Panc1 (cell line): ENCODE data around the gene TRMT61A. TPM values are rescaled to one million over a fixed set of nuclear protein-coding genes. Genes with fewer than 3 reads are reported as not detected.

Experiments
- ATAC-seq: fragments of 200-7000 bp; cut with Tn5 transposase; 2 replicates; pipeline ENCODE4 v1.9.1; 2020; ENCODE audit warnings: mild to moderate bottlenecking, moderate library complexity
- BruUV-seq: library from RNA; stranded (reverse); fragments of 400-500 nt; replicated peaks from 2 replicates; lab custom pipeline; 2021; lab: Mats Ljungman, UMichigan
- CTCF ChIA-PET: fragments of 300-600 bp; sonication (Branson Sonifier 250); formaldehyde crosslinking; loops from one replicate; lab custom pipeline; 2022; ENCODE audit warnings: antibody characterized with exemption; lab: Charles Lee
- POLR2A ChIA-PET: fragments of 300-600 bp; sonication (Branson Sonifier 250); formaldehyde crosslinking; loops from one replicate; lab custom pipeline; 2022; ENCODE audit warnings: antibody characterized with exemption; lab: Charles Lee
- DNase-seq: peaks from one replicate; pipeline ENCODE4 v3.0.0-alpha.2; 2010; ENCODE audit warnings: low read depth, low spot score
- H3K27ac ChIP-seq: 2 replicates; pipeline ENCODE4 v1.5.1; 2011; ENCODE audit warnings: mild to moderate bottlenecking, low read length, inconsistent platforms
- H3K27me3 ChIP-seq: fragments of 200-500 bp; sonication (Bioruptor generic); 2 replicates; pipeline ENCODE4 v1.6.0; 2014; ENCODE audit warnings: low read length, inconsistent platforms; ENCODE audit not compliant: control insufficient read depth, insufficient read depth
- H3K36me3 ChIP-seq: fragments of 200-500 bp; sonication (Bioruptor generic); 2 replicates; pipeline ENCODE4 v1.5.1; 2014; ENCODE audit warnings: inconsistent platforms, mild to moderate bottlenecking, low read length, moderate library complexity; ENCODE audit not compliant: control insufficient read depth, insufficient read depth
- H3K4me1 ChIP-seq: 2 replicates; pipeline ENCODE4 v1.5.1; 2011; ENCODE audit warnings: inconsistent platforms, mild to moderate bottlenecking, low read length, moderate library complexity; ENCODE audit not compliant: control insufficient read depth, insufficient read depth
- H3K4me3 ChIP-seq, 2 experiments: 2 replicates each; pipeline ENCODE4 v1.5.1; 2011 to 2012; ENCODE audit warnings: low read depth in 2 of 2, low read length in 2 of 2, mild to moderate bottlenecking in 2 of 2, inconsistent platforms in 1 of 2, moderate library complexity in 1 of 2
- H3K9me3 ChIP-seq: fragments of 200-500 bp; sonication (Bioruptor generic); 2 replicates; pipeline ENCODE4 v1.5.1; 2014; ENCODE audit warnings: low read depth, mild to moderate bottlenecking, inconsistent platforms, low read length, moderate library complexity; ENCODE audit not compliant: control insufficient read depth, insufficient read depth
- CTCF ChIP-seq: fragments of 450-650 bp; IDR thresholded peaks from 2 replicates; pipeline ENCODE4 v1.5.1; 2017; ENCODE audit warnings: mild to moderate bottlenecking
- POLR2AphosphoS5 ChIP-seq: IDR thresholded peaks from 2 replicates; pipeline ENCODE4 v1.6.1; 2012; ENCODE audit warnings: mild to moderate bottlenecking, low read depth, low read length, moderate library complexity
- SIN3A ChIP-seq: IDR thresholded peaks from 2 replicates; pipeline ENCODE4 v1.6.1; 2012; ENCODE audit warnings: low read depth, mild to moderate bottlenecking, low read length, moderate library complexity, borderline replicate concordance; ENCODE audit not compliant: insufficient read depth
- TCF7L2 ChIP-seq: IDR thresholded peaks from 2 replicates; pipeline ENCODE4 v1.6.1; 2011; ENCODE audit warnings: mild to moderate bottlenecking, low read depth, low read length, inconsistent platforms
- in situ Hi-C: cut with HindIII; loops from 2 replicates; pipeline ENCODE4 v1.10.0; 2016; ENCODE audit warnings: low sequenced_read_pairs, low pct_unique_long_range_greater_than_20kb
- intact Hi-C: fragments of 100-400 bp; cut with micrococcal nuclease; formaldehyde crosslinking; loops from one replicate; pipeline ENCODE4 v1.10.0; 2022; ENCODE audit not compliant: unreplicated experiment
- total RNA-seq: library from RNA; stranded (reverse); gene quantifications from one replicate; pipeline ENCODE4 v1.2.1, GENCODE V29; 2021; ENCODE audit not compliant: unreplicated experiment
- TF ChIP-seq, protein P1 (sequence below), 2 experiments: IDR thresholded peaks; 2 replicates each; pipeline ENCODE4 v1.6.1; 2011 to 2012; ENCODE audit warnings: low read depth in 2 of 2, control low read depth in 1 of 2, low read length in 1 of 2, mild to moderate bottlenecking in 1 of 2, moderate library complexity in 1 of 2; ENCODE audit not compliant: insufficient read depth in 1 of 2

TRMT61A gene
- total RNA-seq, 1 experiment from 2014 or later: 22.9 TPM

DNA sequence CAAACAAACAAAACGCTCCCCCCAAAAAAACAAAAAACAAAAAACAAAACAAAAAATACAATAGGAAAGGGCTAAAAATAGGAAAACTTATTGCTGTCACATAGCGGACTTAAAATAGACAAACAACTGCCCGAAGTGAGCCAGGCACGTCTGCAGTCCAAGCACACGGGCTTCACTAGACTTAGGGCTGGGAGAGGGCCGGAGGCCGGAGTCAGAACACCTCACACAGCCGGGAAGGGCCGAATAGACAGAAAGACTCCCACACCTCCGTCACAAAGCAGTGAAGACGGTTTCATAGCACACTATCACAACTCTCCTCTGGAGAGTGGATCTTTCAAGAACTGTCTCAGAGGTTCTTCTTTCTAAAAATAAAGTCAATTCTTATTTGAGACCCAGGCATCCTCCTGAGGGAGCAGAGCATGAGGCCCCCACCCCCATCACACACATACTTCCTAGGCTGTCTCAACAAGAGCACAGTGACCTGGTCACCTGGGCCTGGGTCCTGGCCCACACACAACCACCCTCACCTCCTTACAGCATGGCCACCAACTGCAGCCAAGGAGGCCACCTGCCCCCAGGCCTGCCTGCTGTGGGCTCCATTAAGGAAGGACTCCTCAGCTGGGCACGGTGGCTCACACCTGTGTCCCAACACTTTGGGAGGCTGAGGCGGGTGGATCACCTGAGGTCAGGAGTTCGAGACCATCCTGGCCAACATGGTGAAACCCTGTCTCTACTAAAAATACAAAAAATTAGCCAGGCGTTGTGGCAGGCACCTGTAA lies 26.8 kb downstream of the TRMT61A start:
- BruUV-seq: no TSS peak
- H3K27ac ChIP-seq: no peak overlapping the region
- intact Hi-C loops: no loop called here
- ATAC-seq: no peak
- H3K4me3 ChIP-seq: no peak overlapping the region
- DNase-seq: no peak
- TF ChIP-seq, protein P1, sequence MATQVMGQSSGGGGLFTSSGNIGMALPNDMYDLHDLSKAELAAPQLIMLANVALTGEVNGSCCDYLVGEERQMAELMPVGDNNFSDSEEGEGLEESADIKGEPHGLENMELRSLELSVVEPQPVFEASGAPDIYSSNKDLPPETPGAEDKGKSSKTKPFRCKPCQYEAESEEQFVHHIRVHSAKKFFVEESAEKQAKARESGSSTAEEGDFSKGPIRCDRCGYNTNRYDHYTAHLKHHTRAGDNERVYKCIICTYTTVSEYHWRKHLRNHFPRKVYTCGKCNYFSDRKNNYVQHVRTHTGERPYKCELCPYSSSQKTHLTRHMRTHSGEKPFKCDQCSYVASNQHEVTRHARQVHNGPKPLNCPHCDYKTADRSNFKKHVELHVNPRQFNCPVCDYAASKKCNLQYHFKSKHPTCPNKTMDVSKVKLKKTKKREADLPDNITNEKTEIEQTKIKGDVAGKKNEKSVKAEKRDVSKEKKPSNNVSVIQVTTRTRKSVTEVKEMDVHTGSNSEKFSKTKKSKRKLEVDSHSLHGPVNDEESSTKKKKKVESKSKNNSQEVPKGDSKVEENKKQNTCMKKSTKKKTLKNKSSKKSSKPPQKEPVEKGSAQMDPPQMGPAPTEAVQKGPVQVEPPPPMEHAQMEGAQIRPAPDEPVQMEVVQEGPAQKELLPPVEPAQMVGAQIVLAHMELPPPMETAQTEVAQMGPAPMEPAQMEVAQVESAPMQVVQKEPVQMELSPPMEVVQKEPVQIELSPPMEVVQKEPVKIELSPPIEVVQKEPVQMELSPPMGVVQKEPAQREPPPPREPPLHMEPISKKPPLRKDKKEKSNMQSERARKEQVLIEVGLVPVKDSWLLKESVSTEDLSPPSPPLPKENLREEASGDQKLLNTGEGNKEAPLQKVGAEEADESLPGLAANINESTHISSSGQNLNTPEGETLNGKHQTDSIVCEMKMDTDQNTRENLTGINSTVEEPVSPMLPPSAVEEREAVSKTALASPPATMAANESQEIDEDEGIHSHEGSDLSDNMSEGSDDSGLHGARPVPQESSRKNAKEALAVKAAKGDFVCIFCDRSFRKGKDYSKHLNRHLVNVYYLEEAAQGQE (IDR thresholded peaks at IDR 0.05; ENCODE audit: insufficient read depth in 1 of 2, low read depth in 2 of 2, low read length in 1 of 2): no peak
- no peak for TF ChIP-seq POLR2AphosphoS5
- TF ChIP-seq CTCF: no peak
- no peak for TF ChIP-seq SIN3A
- no peak for TF ChIP-seq TCF7L2
- H3K36me3 ChIP-seq: peaks cover 12% of the 10 kb centered on the region
- H3K4me1 ChIP-seq: peaks cover 56% of the 10 kb centered on the region
- POLR2A ChIA-PET: no interaction called here
- no peaks in the 10 kb centered on the region for H3K9me3 ChIP-seq
- H3K27me3 ChIP-seq: no peaks in the 10 kb centered on the region
- in situ Hi-C loops: no loop called here
- CTCF ChIA-PET: no interaction called here

DNA sequence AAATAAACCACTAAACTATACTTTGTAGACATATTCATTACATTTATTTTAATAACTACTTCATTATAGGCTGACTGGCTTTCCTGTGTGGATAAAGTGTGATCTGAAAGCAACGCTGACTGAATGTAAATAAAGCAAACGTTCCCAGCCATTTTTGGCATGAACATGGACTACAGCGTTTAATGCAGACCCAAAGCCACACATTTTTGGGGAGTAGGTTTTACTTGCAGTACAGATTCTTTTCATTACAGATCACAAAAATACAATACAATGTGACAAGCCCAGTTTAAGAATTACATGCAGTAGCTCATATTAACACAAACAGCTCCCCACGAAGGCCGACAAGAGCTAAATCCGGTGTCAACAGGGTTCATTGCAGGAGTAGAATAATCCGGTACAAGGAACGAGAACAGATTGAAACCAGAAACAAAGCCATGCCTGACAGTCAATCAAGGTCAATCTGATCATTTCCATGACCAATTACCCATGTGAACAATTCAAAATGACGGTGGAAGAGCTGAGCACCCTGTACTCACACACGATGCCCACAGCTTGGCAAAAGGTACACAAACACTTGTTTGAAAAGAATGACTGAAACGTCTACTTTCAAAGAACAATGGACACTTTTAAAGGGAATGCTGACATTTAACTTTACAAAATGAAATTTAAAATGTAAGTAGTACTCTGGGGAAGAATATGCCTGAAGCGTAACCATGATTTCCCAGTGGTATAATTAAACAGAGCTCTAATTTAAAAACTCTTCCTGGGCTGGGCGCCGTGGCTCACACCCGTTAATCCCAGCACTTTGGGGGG lies 28.2 kb downstream of the TRMT61A start:
- H3K27me3 ChIP-seq: no peaks in the 10 kb centered on the region
- H3K27ac ChIP-seq: no peak overlapping the region
- no TSS peak for BruUV-seq
- H3K4me1 ChIP-seq: peaks cover 52% of the 10 kb centered on the region
- ChIA-PET CTCF (no interaction called here), POLR2A (interaction anchor here (0.6 to 1.0 kb wide), 3 partner anchors 15 to 36 kb away, joined by 3 to 5 read pairs (median 4); no protein-coding TSS in a partner anchor)
- TF ChIP-seq, protein P1 (IDR thresholded peaks at IDR 0.05; ENCODE audit: insufficient read depth in 1 of 2, low read depth in 2 of 2, low read length in 1 of 2): no peak
- TF ChIP-seq SIN3A (no peak), CTCF (no peak), TCF7L2 (no peak), POLR2AphosphoS5 (no peak)
- DNase-seq (no peak), ATAC-seq (no peak)
- intact Hi-C loops (no loop called here), in situ Hi-C loops (no loop called here)
- peaks cover 18% of the 10 kb centered on the region for H3K36me3 ChIP-seq
- H3K9me3 ChIP-seq: no peaks in the 10 kb centered on the region
- no peak overlapping the region for H3K4me3 ChIP-seq
